WERI-Rb-1 (cell line): Measurements from ENCODE around the gene RANBP17.

ENCODE experiments used
- DNase-seq: peaks from one replicate; pipeline ENCODE4 v3.0.0-alpha.2; 2020
- H3K27ac ChIP-seq: fragments of 250-450 bp; sonication (Bioruptor Pico); 2 replicates; pipeline ENCODE4 v1.5.1; 2020; ENCODE audit warnings: mild to moderate bottlenecking, moderate library complexity
- H3K27me3 ChIP-seq: fragments of 250-450 bp; sonication (Bioruptor Pico); 2 replicates; pipeline ENCODE4 v1.5.1; 2021; ENCODE audit warnings: mild to moderate bottlenecking, low read depth, moderate library complexity; ENCODE audit not compliant: insufficient read depth, severe bottlenecking
- H3K36me3 ChIP-seq: fragments of 250-450 bp; sonication (Bioruptor Pico); 2 replicates; pipeline ENCODE4 v1.5.1; 2020; ENCODE audit warnings: mild to moderate bottlenecking, moderate library complexity
- H3K4me3 ChIP-seq: 2 replicates; pipeline ENCODE4 v1.5.1; 2011; ENCODE audit warnings: low read depth, mild to moderate bottlenecking, control low read depth, low read length
- H3K9me3 ChIP-seq: fragments of 250-450 bp; sonication (Bioruptor Pico); 2 replicates; pipeline ENCODE4 v1.5.1; 2021; ENCODE audit warnings: mild to moderate bottlenecking, moderate library complexity; ENCODE audit not compliant: severe bottlenecking
- CTCF ChIP-seq: IDR thresholded peaks from 2 replicates; pipeline ENCODE4 v1.5.1; 2011; ENCODE audit warnings: low read depth, mild to moderate bottlenecking, control low read depth, inconsistent platforms, low read length

RANBP17 gene

GRCh38 chr5:171251519-171251918, 389.7 kb downstream of the RANBP17 start:
- Histone ChIP-seq H3K4me3 (no peak overlapping the region), H3K9me3 (peaks cover 9% of the 10 kb centered on the region), H3K36me3 (0 out of 2 replicates have a peak, but pooled peaks cover 2% of the 10 kb centered on the region), H3K27ac (no peak overlapping the region), H3K27me3 (no peaks in the 10 kb centered on the region)
- DNase-seq, result no peak
- TF ChIP-seq CTCF, result no peak

GRCh38 chr5:171252674-171253073, 390.9 kb downstream of the RANBP17 start:
- Histone ChIP-seq H3K27ac (no peak overlapping the region), H3K9me3 (peaks cover 9% of the 10 kb centered on the region), H3K4me3 (no peak overlapping the region), H3K36me3 (0 out of 2 replicates have a peak, but pooled peaks cover under 1% of the 10 kb centered on the region), H3K27me3 (no peaks in the 10 kb centered on the region)
- TF ChIP-seq CTCF, result no peak
- no peak for DNase-seq

GRCh38 chr5:171258737-171259415, 397.1 kb downstream of the RANBP17 start:
- Histone ChIP-seq H3K27ac (no peak overlapping the region), H3K27me3 (no peaks in the 10 kb centered on the region), H3K4me3 (no peak overlapping the region), H3K36me3 (no peaks in the 10 kb centered on the region), H3K9me3 (no peaks in the 10 kb centered on the region)
- no peak for TF ChIP-seq CTCF
- DNase-seq, result no peak

DNA sequence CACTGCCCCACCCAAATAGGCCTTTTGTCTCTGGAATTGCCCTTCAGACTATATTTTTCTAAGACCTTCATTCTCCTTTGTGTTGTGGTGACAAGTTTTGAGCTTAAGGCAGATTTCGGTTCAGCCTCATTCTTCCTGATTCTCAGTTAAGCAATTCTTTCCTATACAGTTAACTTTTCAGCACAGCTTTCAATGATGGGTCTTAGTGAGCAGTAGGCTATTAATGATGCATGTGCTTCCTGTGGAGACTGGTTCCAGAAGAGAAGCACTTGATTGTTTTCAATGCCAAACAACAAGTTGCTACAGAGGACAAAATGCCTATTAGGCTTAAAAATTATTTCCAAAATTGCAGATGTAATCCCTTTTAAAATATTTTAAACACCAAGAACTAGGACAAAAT, 399.5 kb downstream of the RANBP17 start:
- no peaks in the 10 kb centered on the region for H3K27me3 ChIP-seq
- no peak overlapping the region for H3K27ac ChIP-seq
- H3K36me3 ChIP-seq, result no peaks in the 10 kb centered on the region
- no peak for TF ChIP-seq CTCF
- DNase-seq, result no peak
- no peaks in the 10 kb centered on the region for H3K9me3 ChIP-seq
- H3K4me3 ChIP-seq, result no peak overlapping the region

DNA sequence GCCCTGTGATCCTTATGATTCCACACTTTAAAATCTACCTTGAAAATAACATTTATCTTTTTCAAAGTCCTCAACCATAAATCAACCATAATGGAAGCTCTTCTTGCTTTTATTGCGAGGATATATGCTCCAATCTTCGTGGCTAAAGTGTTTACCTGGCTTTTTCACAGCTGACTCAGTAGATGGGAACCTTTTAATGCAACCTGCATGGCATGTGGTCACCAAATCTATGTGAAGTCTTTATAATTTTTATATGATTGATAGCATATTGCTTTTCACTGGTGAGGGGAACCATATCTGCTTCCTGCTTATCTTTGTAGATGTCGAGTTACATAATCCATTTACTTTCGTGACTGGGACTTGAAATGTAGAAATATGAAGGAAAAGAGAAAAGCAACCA, 400.1 kb downstream of the RANBP17 start:
- H3K9me3 ChIP-seq, result no peaks in the 10 kb centered on the region
- TF ChIP-seq CTCF, result no peak

GRCh38 chr5:171263181-171263580, 401.4 kb downstream of the RANBP17 start:
- TF ChIP-seq CTCF, result no peak
- no peak for DNase-seq
- Histone ChIP-seq H3K4me3 (no peak overlapping the region), H3K27ac (no peak overlapping the region), H3K27me3 (no peaks in the 10 kb centered on the region), H3K36me3 (no peaks in the 10 kb centered on the region), H3K9me3 (no peaks in the 10 kb centered on the region)

More for the DNA sequence above, 400.1 kb downstream of the RANBP17 start:
- no peak for DNase-seq
- H3K27ac ChIP-seq, result no peak overlapping the region
- no peak overlapping the region for H3K4me3 ChIP-seq
- no peaks in the 10 kb centered on the region for H3K27me3 ChIP-seq
- no peaks in the 10 kb centered on the region for H3K36me3 ChIP-seq
